GM12878 (cell line): ENCODE results near the gene ALOX12B. TPM values are rescaled to one million over a fixed set of nuclear protein-coding genes. Genes with fewer than 3 reads are reported as not detected.

Experiments
- ATAC-seq: fragments of 200-7000 bp; cut with Tn5 transposase; 3 replicates; pipeline ENCODE4 v1.9.1; 2020; ENCODE audit warnings: mild to moderate bottlenecking, moderate library complexity
- BruUV-seq: library from RNA; stranded (reverse); fragments of 400-500 nt; replicated peaks from 2 replicates; lab custom pipeline; 2021; lab: Mats Ljungman, UMichigan
- CTCF ChIA-PET: fragments of 300-600 bp; sonication (Branson Sonifier 250); formaldehyde crosslinking; extraction: SDS; loops from one replicate; lab custom pipeline; 2021; ENCODE audit warnings: inconsistent platforms; lab: Yijun Ruan, JAX
- POLR2A ChIA-PET: fragments of 350-600 bp; formaldehyde crosslinking; extraction: SDS; loops from one replicate; lab custom pipeline; 2021; ENCODE audit warnings: inconsistent platforms; lab: Charles Lee
- RAD21 ChIA-PET: fragments of 300-600 bp; sonication (Branson Sonifier 250); formaldehyde crosslinking; loops from one replicate; lab custom pipeline; 2023; ENCODE audit warnings: antibody characterized with exemption; ENCODE audit not compliant: unreplicated experiment; lab: Charles Lee
- SMC1A ChIA-PET: fragments of 300-600 bp; sonication (Branson Sonifier 250); formaldehyde crosslinking; loops from one replicate; lab custom pipeline; 2023; ENCODE audit not compliant: unreplicated experiment, uncharacterized antibody; lab: Charles Lee
- DNase-seq: peaks from one replicate; pipeline ENCODE4 v3.0.0-alpha.2; 2011; ENCODE audit warnings: low read depth, low spot score
- FAIRE-seq: peaks from 3 replicates; lab custom pipeline; 2011; peaks lifted over from hg19 to GRCh38; lab: Jason Lieb, UNC
- H2AFZ ChIP-seq: 2 replicates; pipeline ENCODE4 v1.6.0; 2011; ENCODE audit warnings: low read depth, low read length, control low read depth; ENCODE audit not compliant: control insufficient read depth
- H3K27ac ChIP-seq: 2 replicates; pipeline ENCODE4 v1.5.1; 2011; ENCODE audit warnings: control low read depth; ENCODE audit not compliant: control insufficient read depth, insufficient read depth
- H3K27me3 ChIP-seq, 2 experiments: replicated peaks in 1 of 2; 2 replicates each; pipeline versions ENCODE4 v1.6.0 to v1.6.1; 2011; ENCODE audit warnings: low read length in 1 of 2; ENCODE audit not compliant: control insufficient read depth in 2 of 2, insufficient read depth in 2 of 2
- H3K36me3 ChIP-seq, 2 experiments: 2 replicates each; pipeline ENCODE4 v1.5.1; 2011; ENCODE audit warnings: low read length in 1 of 2; ENCODE audit not compliant: control insufficient read depth in 2 of 2, insufficient read depth in 2 of 2
- H3K4me1 ChIP-seq: 2 replicates; pipeline ENCODE4 v1.6.1; 2011; ENCODE audit warnings: mild to moderate bottlenecking, low read length, moderate library complexity, mixed read lengths; ENCODE audit not compliant: control insufficient read depth, insufficient read depth
- H3K4me2 ChIP-seq: 2 replicates; pipeline ENCODE4 v1.6.0; 2011; ENCODE audit warnings: control low read depth; ENCODE audit not compliant: control insufficient read depth, insufficient read depth
- H3K4me3 ChIP-seq: fragments of 200-600 bp; sonication (generic); 2 replicates; pipeline ENCODE4 v1.5.1; 2016
- H3K79me2 ChIP-seq: 2 replicates; pipeline ENCODE4 v1.6.0; 2011; ENCODE audit warnings: low read length; ENCODE audit not compliant: control insufficient read depth, insufficient read depth
- H3K9ac ChIP-seq: 2 replicates; pipeline ENCODE4 v1.8.0; 2011; ENCODE audit warnings: low read length, control low read depth, mixed read lengths; ENCODE audit not compliant: control insufficient read depth, insufficient read depth
- H3K9me3 ChIP-seq: replicated peaks from 3 replicates; pipeline ENCODE4 v1.5.1; 2011; ENCODE audit warnings: mild to moderate bottlenecking, low read length; ENCODE audit not compliant: control insufficient read depth, insufficient read depth
- H4K20me1 ChIP-seq: 2 replicates; pipeline ENCODE4 v1.6.0; 2011; ENCODE audit not compliant: control insufficient read depth, insufficient read depth
- BHLHE40 ChIP-seq, 2 experiments: fragments of 450-650 bp in 1 of 2; IDR thresholded peaks; 2 replicates each; pipeline ENCODE4 v1.6.1; 2011 to 2017; ENCODE audit warnings: low read depth in 2 of 2, borderline replicate concordance in 1 of 2, improper control_type of control experiment in 1 of 2, low read length in 1 of 2, mild to moderate bottlenecking in 1 of 2
- DPF2 ChIP-seq: fragments of 450-650 bp; IDR thresholded peaks from 2 replicates; pipeline ENCODE4 v1.6.1; 2017; ENCODE audit warnings: mild to moderate bottlenecking
- EZH2 ChIP-seq: IDR thresholded peaks from 2 replicates; pipeline ENCODE4 v1.6.1; 2012; ENCODE audit warnings: low read depth, mild to moderate bottlenecking, control low read depth, inconsistent platforms, low read length, borderline replicate concordance; ENCODE audit not compliant: control insufficient read depth
- FOS ChIP-seq: IDR thresholded peaks from 3 replicates; pipeline ENCODE4 v1.6.1; 2011; ENCODE audit warnings: borderline replicate concordance; ENCODE audit not compliant: insufficient read length; ENCODE audit errors: extremely low read depth
- KAT2A ChIP-seq: conservative IDR thresholded peaks from 2 replicates; pipeline ENCODE4 v1.6.1; 2011; ENCODE audit warnings: low read depth, low read length; ENCODE audit not compliant: control insufficient read depth
- MEF2A ChIP-seq: IDR thresholded peaks from 2 replicates; pipeline ENCODE4 v1.6.1; 2011; ENCODE audit warnings: low read depth, mild to moderate bottlenecking, low read length, moderate library complexity; ENCODE audit not compliant: insufficient read depth
- NFYA ChIP-seq: IDR thresholded peaks from 2 replicates; pipeline ENCODE4 v1.6.1; 2011; ENCODE audit warnings: low read depth, mild to moderate bottlenecking, low read length, improper control_type of control experiment, borderline replicate concordance
- NR2C1 ChIP-seq: fragments of 450-650 bp; IDR thresholded peaks from 2 replicates; pipeline ENCODE4 v1.6.1; 2017; ENCODE audit warnings: antibody characterized with exemption, mild to moderate bottlenecking, moderate library complexity
- NRF1 ChIP-seq: conservative IDR thresholded peaks from 2 replicates; pipeline ENCODE4 v1.6.1; 2011; ENCODE audit warnings: mild to moderate bottlenecking, low read depth, low read length, improper control_type of control experiment
- PAX5 ChIP-seq: IDR thresholded peaks from 2 replicates; pipeline ENCODE4 v1.6.1; 2011; ENCODE audit warnings: low read depth, low read length, borderline replicate concordance
- PML ChIP-seq: IDR thresholded peaks from 2 replicates; pipeline ENCODE4 v1.6.1; 2012; ENCODE audit warnings: low read length, inconsistent platforms
- RAD51 ChIP-seq: fragments of 450-650 bp; IDR thresholded peaks from 2 replicates; pipeline ENCODE4 v1.6.1; 2016; ENCODE audit warnings: moderate library complexity, mild to moderate bottlenecking, inconsistent platforms
- RB1 ChIP-seq: fragments of 450-650 bp; formaldehyde crosslinking; IDR thresholded peaks from 2 replicates; pipeline ENCODE4 v1.6.1; 2017; ENCODE audit warnings: mild to moderate bottlenecking, borderline replicate concordance
- RFX5 ChIP-seq: IDR thresholded peaks from 2 replicates; pipeline ENCODE4 v1.6.1; 2011; ENCODE audit warnings: low read depth, low read length, improper control_type of control experiment
- RUNX3 ChIP-seq: IDR thresholded peaks from 2 replicates; pipeline ENCODE4 v1.6.1; 2012; ENCODE audit warnings: low read length, inconsistent platforms
- SMAD5 ChIP-seq: IDR thresholded peaks from 2 replicates; pipeline ENCODE4 v1.6.1; 2016; ENCODE audit warnings: antibody characterized with exemption, low read depth
- SP1 ChIP-seq: IDR thresholded peaks from one replicate; pipeline ENCODE4 v1.6.1; 2011; ENCODE audit warnings: low read depth, low read length
- STAT3 ChIP-seq: IDR thresholded peaks from 2 replicates; pipeline ENCODE4 v1.6.1; 2011; ENCODE audit warnings: low read depth, low read length, improper control_type of control experiment
- ZNF207 ChIP-seq: fragments of 450-650 bp; IDR thresholded peaks from 2 replicates; pipeline ENCODE4 v1.6.1; 2014; ENCODE audit warnings: antibody characterized with exemption, mild to moderate bottlenecking, borderline replicate concordance
- ZNF24 ChIP-seq: fragments of 450-650 bp; IDR thresholded peaks from 2 replicates; pipeline ENCODE4 v1.6.1; 2017; ENCODE audit warnings: antibody characterized with exemption, mild to moderate bottlenecking
- ZNF622 ChIP-seq: fragments of 450-650 bp; IDR thresholded peaks from 2 replicates; pipeline ENCODE4 v1.6.1; 2017; ENCODE audit warnings: mild to moderate bottlenecking, inconsistent platforms
- WGBS: methylation state at CpG from one replicate; pipeline ENCODE4 v1.1.6; 2016; ENCODE audit warnings: low lambda C conversion rate; ENCODE audit not compliant: insufficient replicate concordance, insufficient coverage; ENCODE audit errors: missing lambda C conversion rate; 5-methylcytosine and 5-hydroxymethylcytosine counted together
- in situ Hi-C: fragments of 300-500 bp; cut with MboI; formaldehyde crosslinking; loops from 9 replicates; pipeline ENCODE4 v1.14.3; 2018; ENCODE audit warnings: mixed read lengths
- intact Hi-C: fragments of 100-400 bp; cut with micrococcal nuclease; formaldehyde crosslinking; loops from one replicate; pipeline ENCODE4 v1.14.2; 2022; ENCODE audit not compliant: unreplicated experiment
- polyA plus RNA-seq, 11 experiments: library from polyadenylated mRNA; depleted of rRNA in 4 of 11; unstranded in 6 of 11; stranded (reverse) in 5 of 11; fragments of >200 nt; fragmentation: Nextera tagmentation in 4 of 11; fragmentation: Illumina TruSeq in 1 of 11; extraction: Ambion mirVana in 4 of 11; extraction: Trizol in 1 of 11; gene quantifications; 1 replicate in 1 of 11; 2 replicates in 10 of 11; pipeline versions ENCODE4 v1.2.1 to v1.2.3, GENCODE V29; 2011 to 2016; ENCODE audit warnings: inconsistent platforms in 2 of 11, missing spikeins in 2 of 11, low read depth in 1 of 11
- total RNA-seq, 4 experiments: library from RNA; depleted of rRNA in 3 of 4; stranded (reverse); fragments of >200 nt in 3 of 4; fragmentation: Illumina TruSeq in 1 of 4; extraction: Trizol in 1 of 4; gene quantifications; 2 replicates each; pipeline versions ENCODE4 v1.2.1 to v1.2.3, GENCODE V29; 2013 to 2021
- TF ChIP-seq, protein P1 (sequence below), 3 experiments: IDR thresholded peaks in 2 of 3; conservative IDR thresholded peaks in 1 of 3; 2 replicates each; pipeline ENCODE4 v1.5.1; 2011; ENCODE audit warnings: low read depth in 3 of 3, low read length in 3 of 3, mild to moderate bottlenecking in 3 of 3, control low read depth in 2 of 3, moderate library complexity in 2 of 3, inconsistent platforms in 1 of 3, mixed read lengths in 1 of 3; ENCODE audit not compliant: control insufficient read depth in 2 of 3, insufficient read depth in 1 of 3; ENCODE audit errors: extremely low read depth in 1 of 3
- TF ChIP-seq, protein P2 (sequence below): IDR thresholded peaks from 2 replicates; pipeline ENCODE4 v1.6.1; 2011; ENCODE audit warnings: low read depth, mild to moderate bottlenecking, low read length, moderate library complexity, borderline replicate concordance; ENCODE audit errors: extremely low read depth

ALOX12B gene
- total and polyA plus RNA-seq, 10 of the 15 experiments (the other 5 are each of a cell fraction or from before 2014, with no cell fraction given), result 0.17 to 0.54 TPM; not detected in 8

DNA sequence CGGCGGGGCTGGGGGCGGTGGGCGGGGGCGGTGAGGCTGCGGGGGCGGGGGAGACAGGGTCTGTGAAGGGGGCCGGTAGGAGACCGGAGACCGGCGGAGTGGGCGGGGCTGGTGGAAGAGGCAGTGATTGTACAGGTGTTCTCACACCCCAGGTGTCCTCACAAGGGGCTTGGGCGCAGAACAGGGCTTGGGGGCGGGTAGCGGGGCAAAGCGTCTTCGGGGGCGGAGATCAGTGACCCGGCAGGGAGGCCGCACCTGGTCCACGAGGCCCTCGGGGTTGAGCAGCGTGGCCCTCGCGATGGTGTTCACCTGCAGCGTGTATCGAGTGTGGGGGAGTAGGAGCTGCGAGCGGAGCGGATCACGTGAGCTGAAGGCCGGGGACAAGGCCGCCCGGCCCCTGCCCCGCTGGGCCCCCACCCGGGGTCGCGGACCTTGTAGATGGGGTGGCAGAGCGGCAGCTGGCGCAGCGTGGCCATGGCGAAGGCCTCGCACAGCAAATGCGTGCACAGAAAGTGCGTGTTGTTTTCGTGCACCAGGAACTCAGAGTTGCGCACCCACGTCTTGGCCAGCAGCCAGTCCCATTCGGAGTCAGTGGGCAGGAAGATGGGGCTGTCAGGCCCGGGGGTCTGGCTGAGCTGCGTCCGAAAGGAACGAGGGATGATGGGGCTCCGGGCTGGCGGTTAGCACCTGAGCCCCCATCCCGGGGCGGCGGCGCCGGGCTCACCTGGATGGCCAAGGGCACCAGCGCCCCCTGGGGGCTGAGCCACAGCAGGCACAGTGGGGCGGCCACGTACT lies 22.3 kb upstream of the ALOX12B start:
- no TSS peak for BruUV-seq
- H4K20me1 ChIP-seq, result no peaks in the 10 kb centered on the region
- CTCF ChIA-PET, result interaction anchor here (0.7 to 14.3 kb wide), 19 partner anchors 8 to 406 kb away, joined by 3 to 189 read pairs (median 8); partner anchors contain the start of genes ALOX12B and ALOXE3
- H3K9ac ChIP-seq, result no peak overlapping the region
- RAD21 ChIA-PET, result interaction anchor here (0.8 to 2.4 kb wide), 8 partner anchors 9 to 51 kb away, joined by 3 to 11 read pairs (median 6); partner anchors contain the start of gene ALOXE3
- 21% methylated on average over 33 of the region's 63 CpGs for WGBS
- H3K4me1 ChIP-seq, result peaks cover 4% of the 10 kb centered on the region
- H3K27me3 ChIP-seq, result no peaks in the 10 kb centered on the region; a peak in 2 of 4 replicates
- peak overlapping the region; percentile 57; the same call in 1 of the 2 replicates for H3K4me3 ChIP-seq
- SMC1A ChIA-PET, result interaction anchor here (1.0 to 2.7 kb wide), 6 partner anchors 9 to 51 kb away, joined by 4 to 13 read pairs (median 5); no protein-coding TSS in a partner anchor
- intact Hi-C loops (no loop called here), in situ Hi-C loops (loop anchor here (5.0 kb wide), 1 partner anchor 33 kb away; no protein-coding TSS in a partner anchor)
- no peaks in the 10 kb centered on the region for H3K9me3 ChIP-seq
- DNase-seq, result no peak
- peak; percentile 99 for ATAC-seq
- peak overlapping the region; percentile 64 for H2AFZ ChIP-seq
- no peaks in the 10 kb centered on the region for H3K79me2 ChIP-seq
- POLR2A ChIA-PET, result no interaction called here
- FAIRE-seq, result no peak
- no peak overlapping the region for H3K27ac ChIP-seq
- H3K36me3 ChIP-seq, result no peaks in the 10 kb centered on the region
- peak overlapping the region; percentile 87 for H3K4me2 ChIP-seq
- TF ChIP-seq RB1 (no peak), SMAD5 (no peak), RUNX3 (0 out of 2 replicates have a peak, but pooled peaks have one; percentile 28), PML (no peak), PAX5 (no peak), NRF1 (no peak), MEF2A (no peak), BHLHE40 (IDR thresholded peaks at IDR 0.05; ENCODE audit: borderline replicate concordance in 1 of 2, low read depth in 2 of 2, low read length in 1 of 2) (peak in 1 of 2 experiments; percentile 80; a peak in 2 of 4 replicates), NFYA (no peak), RAD51 (no peak), RFX5 (no peak), KAT2A (no peak), NR2C1 (no peak), ZNF207 (0 out of 2 replicates have a peak, but pooled peaks have one; percentile 25), ZNF622 (no peak), STAT3 (no peak), SP1 (no peak), FOS (no peak), DPF2 (no peak), ZNF24 (no peak), EZH2 (no peak)
- TF ChIP-seq, protein P1, sequence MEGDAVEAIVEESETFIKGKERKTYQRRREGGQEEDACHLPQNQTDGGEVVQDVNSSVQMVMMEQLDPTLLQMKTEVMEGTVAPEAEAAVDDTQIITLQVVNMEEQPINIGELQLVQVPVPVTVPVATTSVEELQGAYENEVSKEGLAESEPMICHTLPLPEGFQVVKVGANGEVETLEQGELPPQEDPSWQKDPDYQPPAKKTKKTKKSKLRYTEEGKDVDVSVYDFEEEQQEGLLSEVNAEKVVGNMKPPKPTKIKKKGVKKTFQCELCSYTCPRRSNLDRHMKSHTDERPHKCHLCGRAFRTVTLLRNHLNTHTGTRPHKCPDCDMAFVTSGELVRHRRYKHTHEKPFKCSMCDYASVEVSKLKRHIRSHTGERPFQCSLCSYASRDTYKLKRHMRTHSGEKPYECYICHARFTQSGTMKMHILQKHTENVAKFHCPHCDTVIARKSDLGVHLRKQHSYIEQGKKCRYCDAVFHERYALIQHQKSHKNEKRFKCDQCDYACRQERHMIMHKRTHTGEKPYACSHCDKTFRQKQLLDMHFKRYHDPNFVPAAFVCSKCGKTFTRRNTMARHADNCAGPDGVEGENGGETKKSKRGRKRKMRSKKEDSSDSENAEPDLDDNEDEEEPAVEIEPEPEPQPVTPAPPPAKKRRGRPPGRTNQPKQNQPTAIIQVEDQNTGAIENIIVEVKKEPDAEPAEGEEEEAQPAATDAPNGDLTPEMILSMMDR (IDR thresholded peaks at IDR 0.05 in 2 of 3, conservative IDR thresholded peaks at IDR 0.05 in 1 of 3; ENCODE audit: control insufficient read depth in 2 of 3, extremely low read depth in 1 of 3, insufficient read depth in 1 of 3, low read depth in 3 of 3, low read length in 3 of 3), result peak; percentile 85 to 97 (median 94)
- TF ChIP-seq, protein P2, sequence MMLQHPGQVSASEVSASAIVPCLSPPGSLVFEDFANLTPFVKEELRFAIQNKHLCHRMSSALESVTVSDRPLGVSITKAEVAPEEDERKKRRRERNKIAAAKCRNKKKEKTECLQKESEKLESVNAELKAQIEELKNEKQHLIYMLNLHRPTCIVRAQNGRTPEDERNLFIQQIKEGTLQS, result no peak
